Transverse colon (tissue), 4 donors: ENCODE measurements around the gene CCR2. TPM values are rescaled to one million over a fixed set of nuclear protein-coding genes. Genes with fewer than 3 reads are reported as not detected.

ENCODE experiments used
- DNase-seq: peaks from one replicate; pipeline ENCODE4 v3.0.0-alpha.2; 2019
- H3K27ac ChIP-seq, 4 donors: fragments of 200-600 bp; sonication (generic); 2 replicates each; pipeline ENCODE4 v1.5.1; 2016 to 2018; ENCODE audit warnings: inconsistent platforms in 4 of 4
- H3K27me3 ChIP-seq: fragments of 200-600 bp; sonication (generic); 2 replicates; pipeline ENCODE4 v1.5.1; 2017; ENCODE audit warnings: inconsistent platforms
- H3K36me3 ChIP-seq, 4 donors: fragments of 200-600 bp; sonication (generic); 2 replicates each; pipeline ENCODE4 v1.5.1; 2017 to 2019; ENCODE audit warnings: inconsistent platforms in 4 of 4
- H3K4me1 ChIP-seq, 4 donors: fragments of 200-600 bp; sonication (generic); 2 replicates each; pipeline ENCODE4 v1.5.1; 2017 to 2020; ENCODE audit warnings: inconsistent platforms in 4 of 4
- H3K4me3 ChIP-seq, 4 donors: fragments of 200-600 bp; sonication (generic); 1 replicate in 1 of 4; 2 replicates in 3 of 4; pipeline versions ENCODE4 v1.5.1 to v1.6.1; 2017 to 2019; ENCODE audit warnings: inconsistent platforms in 4 of 4
- H3K9me3 ChIP-seq, 2 donors: fragments of 200-600 bp; sonication (generic); 2 replicates each; pipeline ENCODE4 v1.5.1; 2017 to 2019; ENCODE audit warnings: inconsistent platforms in 2 of 2
- CTCF ChIP-seq, 5 experiments: fragments of 200-600 bp in 3 of 5; fragments of 450-650 bp in 2 of 5; sonication (generic) in 3 of 5; IDR thresholded peaks; 1 replicate in 2 of 5; 2 replicates in 3 of 5; pipeline ENCODE4 v1.5.1; 2016 to 2017; ENCODE audit warnings: antibody characterized with exemption in 5 of 5, inconsistent platforms in 3 of 5, mild to moderate bottlenecking in 2 of 5, moderate library complexity in 1 of 5
- EP300 ChIP-seq: sonication (generic); formaldehyde crosslinking; IDR thresholded peaks from one replicate; pipeline ENCODE4 v1.6.1; 2017; ENCODE audit warnings: antibody characterized with exemption, low read depth
- POLR2A ChIP-seq: fragments of 450-650 bp; IDR thresholded peaks from one replicate; pipeline ENCODE4 v1.6.1; 2016; ENCODE audit warnings: antibody characterized with exemption, mild to moderate bottlenecking, moderate library complexity
- POLR2AphosphoS5 ChIP-seq, 3 donors: sonication (generic); formaldehyde crosslinking; IDR thresholded peaks; one replicate each; pipeline ENCODE4 v1.6.1; 2016; ENCODE audit warnings: antibody characterized with exemption in 3 of 3
- WGBS, 2 donors: methylation state at CpG; one replicate each; pipeline ENCODE4 v1.1.5; 2018; ENCODE audit warnings: low coverage in 1 of 2; 5-methylcytosine and 5-hydroxymethylcytosine counted together
- in situ Hi-C, 4 donors: fragments of 200-750 bp; cut with MboI; loops; one replicate each; pipeline versions ENCODE4 v1.15.0 to v1.15.1; 2017; ENCODE audit warnings: low sequenced_read_pairs in 3 of 4, low pct_ligation_motif_present in 1 of 4, low pct_unique_long_range_greater_than_20kb in 1 of 4
- intact Hi-C: fragments of 100-400 bp; cut with DNase I; formaldehyde crosslinking; loops from one replicate; pipeline ENCODE4 v1.15.1; 2023; ENCODE audit warnings: low total_unique reads
- total RNA-seq, 4 donors: library from RNA; depleted of rRNA; stranded (reverse); fragments of >200 nt; gene quantifications; one replicate each; pipeline ENCODE4 v1.1.0, GENCODE V29; 2016

CCR2 gene
- total RNA-seq, 4 donors from 2014 or later = 1.8 to 4.6 TPM; not detected in 2

- intact Hi-C loops = no loop called here
- WGBS, 2 donors = 79 to 89% methylated on average over 5 to 9 of the region's 9 CpGs
- Histone ChIP-seq H3K4me3 (no peak overlapping the region), H3K9me3 (no peaks in the 10 kb centered on the region), H3K36me3 (no peaks in the 10 kb centered on the region), H3K27ac (no peak overlapping the region), H3K4me1 (no peaks in the 10 kb centered on the region), H3K27me3 (no peaks in the 10 kb centered on the region)
- no peak for TF ChIP-seq EP300
- TF ChIP-seq CTCF (IDR thresholded peaks at IDR 0.05) = peak in 4 of 5 experiments; percentile 26 to 40 (median 28)
- in situ Hi-C loops = loop anchor here in 2 of 4 donors (10.0 to 25.0 kb wide), 3 partner anchors 285 to 435 kb away; partner anchors contain the start of gene CXCR6 (in 1 of the 2)
- no peak for DNase-seq
Measured at GRCh38 chr3:46372492-46373359, 18.8 kb downstream of the CCR2 start.

- Histone ChIP-seq H3K27ac (no peak overlapping the region), H3K4me3 (no peak overlapping the region), H3K4me1 (no peaks in the 10 kb centered on the region), H3K36me3 (no peaks in the 10 kb centered on the region), H3K27me3 (no peaks in the 10 kb centered on the region), H3K9me3 (no peaks in the 10 kb centered on the region)
- TF ChIP-seq CTCF (IDR thresholded peaks at IDR 0.05) = no peak
- no peak for TF ChIP-seq POLR2AphosphoS5 (IDR thresholded peaks at IDR 0.05)
- no peak for TF ChIP-seq EP300
- TF ChIP-seq POLR2A = no peak
- 79 to 88% methylated on average over 3 of the region's 3 CpGs for WGBS, 2 donors
- intact Hi-C loops (no loop called here), in situ Hi-C loops (loop anchor here in 3 of 4 donors (10.0 to 25.0 kb wide), 3 partner anchors 287 to 437 kb away; partner anchors contain the start of gene CXCR6 (in 2 of the 3))
- no peak for DNase-seq
Measured at GRCh38 chr3:46374755-46375154, 20.8 kb downstream of the CCR2 start.

- no peaks in the 10 kb centered on the region for H3K9me3 ChIP-seq
- no peak for DNase-seq
- H3K27ac ChIP-seq = no peak overlapping the region
- no peaks in the 10 kb centered on the region for H3K36me3 ChIP-seq
- H3K27me3 ChIP-seq = no peaks in the 10 kb centered on the region
- peaks cover 0 to under 1% (median 0%) of the 10 kb centered on the region in 4 donors for H3K4me1 ChIP-seq
- intact Hi-C loops = no loop called here
- TF ChIP-seq POLR2A = no peak
- TF ChIP-seq CTCF (IDR thresholded peaks at IDR 0.05) = no peak
- no peak for TF ChIP-seq EP300
- no peak for TF ChIP-seq POLR2AphosphoS5 (IDR thresholded peaks at IDR 0.05)
- no peak overlapping the region for H3K4me3 ChIP-seq
- in situ Hi-C loops = loop anchor here in 2 of 4 donors (10.0 to 25.0 kb wide), 2 partner anchors 290 to 438 kb away; partner anchors contain the start of gene CXCR6 (in 1 of the 2)
- WGBS, 2 donors = 67 to 86% methylated on average over 2 of the region's 2 CpGs
Measured at GRCh38 chr3:46375218-46375617, 21.3 kb downstream of the CCR2 start.

- intact Hi-C loops (no loop called here), in situ Hi-C loops (loop anchor here in 2 of 4 donors (10.0 to 25.0 kb wide), 2 partner anchors 291 to 439 kb away; partner anchors contain the start of gene CXCR6 (in 1 of the 2))
- 51% methylated on average over 2 of the region's 2 CpGs; no CpG with 5 or more reads in 1 of the 2 donors for WGBS, 2 donors
- Histone ChIP-seq H3K27me3 (no peaks in the 10 kb centered on the region), H3K4me3 (no peak overlapping the region), H3K27ac (no peak overlapping the region), H3K36me3 (no peaks in the 10 kb centered on the region), H3K9me3 (no peaks in the 10 kb centered on the region), H3K4me1 (peaks cover 0 to 6% (median 2%) of the 10 kb centered on the region in 4 donors)
- DNase-seq = no peak
- TF ChIP-seq POLR2A (no peak), EP300 (no peak), POLR2AphosphoS5 (IDR thresholded peaks at IDR 0.05) (no peak), CTCF (IDR thresholded peaks at IDR 0.05) (no peak)
Measured at GRCh38 chr3:46375814-46376213, 21.9 kb downstream of the CCR2 start.
